ENCODE results near the gene SUGP1.

The SUGP1 gene

GRCh38 chr19:19305066-19305465 lies 15.2 kb downstream of the SUGP1 start:
- H3K36me3 Mint-ChIP-seq (ENCODE audit: insufficient read depth), result peaks cover 52% of the 10 kb centered on the region
- no peaks in the 10 kb centered on the region for H3K9me3 Mint-ChIP-seq
- no peaks in the 10 kb centered on the region for H3K4me1 Mint-ChIP-seq (ENCODE audit: low read depth in 2 of 2)
- no peak for ATAC-seq (replicated peaks)
- H3K27me3 Mint-ChIP-seq, result no peaks in the 10 kb centered on the region
- H3K4me3 Mint-ChIP-seq, result no peak overlapping the region
- no peak for DNase-seq
- no peak overlapping the region for H3K27ac Mint-ChIP-seq

GRCh38 chr19:19304186-19304965 lies 15.9 kb downstream of the SUGP1 start:
- Mint-ChIP-seq H3K36me3 (ENCODE audit: insufficient read depth) (peaks cover 45% of the 10 kb centered on the region), H3K4me3 (no peak overlapping the region), H3K9me3 (no peaks in the 10 kb centered on the region), H3K4me1 (ENCODE audit: low read depth in 2 of 2) (no peaks in the 10 kb centered on the region), H3K27me3 (no peaks in the 10 kb centered on the region), H3K27ac (no peak overlapping the region)
- ATAC-seq (replicated peaks), result no peak
- DNase-seq, result no peak

- no peak overlapping the region for H3K4me3 Mint-ChIP-seq
- no peak for ATAC-seq (replicated peaks)
- H3K4me1 Mint-ChIP-seq (ENCODE audit: low read depth in 2 of 2), result no peaks in the 10 kb centered on the region
- H3K36me3 Mint-ChIP-seq (ENCODE audit: insufficient read depth), result peaks cover 39% of the 10 kb centered on the region
- no peak for DNase-seq
- no peaks in the 10 kb centered on the region for H3K9me3 Mint-ChIP-seq
- no peak overlapping the region for H3K27ac Mint-ChIP-seq
- H3K27me3 Mint-ChIP-seq, result no peaks in the 10 kb centered on the region
Observed at GRCh38 chr19:19303411-19303810, 16.9 kb downstream of the SUGP1 start.

GRCh38 chr19:19300613-19301012 lies 19.7 kb downstream of the SUGP1 start:
- ATAC-seq (replicated peaks) (no peak), DNase-seq (no peak)
- H3K9me3 Mint-ChIP-seq, result no peaks in the 10 kb centered on the region
- peaks cover 37% of the 10 kb centered on the region for H3K36me3 Mint-ChIP-seq (ENCODE audit: insufficient read depth)
- no peak overlapping the region for H3K4me3 Mint-ChIP-seq
- no peaks in the 10 kb centered on the region for H3K4me1 Mint-ChIP-seq (ENCODE audit: low read depth in 2 of 2)
- peak overlapping the region in 1 of 2 donors; percentile 20 for H3K27ac Mint-ChIP-seq
- H3K27me3 Mint-ChIP-seq, result no peaks in the 10 kb centered on the region

- no peaks in the 10 kb centered on the region for H3K27me3 Mint-ChIP-seq
- peak overlapping the region; percentile 23 to 65 for H3K27ac Mint-ChIP-seq
- no peak for ATAC-seq (replicated peaks)
- DNase-seq, result no peak
- no peak overlapping the region for H3K4me3 Mint-ChIP-seq
- no peaks in the 10 kb centered on the region for H3K4me1 Mint-ChIP-seq (ENCODE audit: low read depth in 2 of 2)
- H3K9me3 Mint-ChIP-seq, result no peaks in the 10 kb centered on the region
- H3K36me3 Mint-ChIP-seq (ENCODE audit: insufficient read depth), result peaks cover 47% of the 10 kb centered on the region
Observed at GRCh38 chr19:19297759-19298158, 22.6 kb downstream of the SUGP1 start.

GRCh38 chr19:19296953-19297689 lies 23.2 kb downstream of the SUGP1 start:
- no peak for ATAC-seq (replicated peaks)
- Mint-ChIP-seq H3K27me3 (no peaks in the 10 kb centered on the region), H3K9me3 (no peaks in the 10 kb centered on the region), H3K4me1 (ENCODE audit: low read depth in 2 of 2) (no peaks in the 10 kb centered on the region), H3K36me3 (ENCODE audit: insufficient read depth) (peaks cover 53% of the 10 kb centered on the region), H3K4me3 (no peak overlapping the region), H3K27ac (peak overlapping the region; percentile 65 to 75)
- no peak for DNase-seq

GRCh38 chr19:19294914-19295313 lies 25.4 kb downstream of the SUGP1 start:
- Mint-ChIP-seq H3K27me3 (no peaks in the 10 kb centered on the region), H3K9me3 (no peaks in the 10 kb centered on the region), H3K27ac (no peak overlapping the region)

GRCh38 chr19:19292607-19293006 lies 27.7 kb downstream of the SUGP1 start:
- no peaks in the 10 kb centered on the region for H3K4me1 Mint-ChIP-seq (ENCODE audit: low read depth in 2 of 2)
- DNase-seq (no peak), ATAC-seq (replicated peaks) (no peak)
- H3K9me3 Mint-ChIP-seq, result no peaks in the 10 kb centered on the region
- peaks cover 81% of the 10 kb centered on the region for H3K36me3 Mint-ChIP-seq (ENCODE audit: insufficient read depth)
- no peak overlapping the region for H3K4me3 Mint-ChIP-seq
- H3K27me3 Mint-ChIP-seq, result no peaks in the 10 kb centered on the region
- no peak overlapping the region for H3K27ac Mint-ChIP-seq

More at GRCh38 chr19:19294914-19295313, 25.4 kb downstream of the SUGP1 start:
- Mint-ChIP-seq H3K36me3 (ENCODE audit: insufficient read depth) (peaks cover 72% of the 10 kb centered on the region), H3K4me3 (no peak overlapping the region), H3K4me1 (ENCODE audit: low read depth in 2 of 2) (no peaks in the 10 kb centered on the region)
- DNase-seq (no peak), ATAC-seq (replicated peaks) (no peak)

GRCh38 chr19:19285686-19286085 lies 34.6 kb downstream of the SUGP1 start:
- Mint-ChIP-seq H3K9me3 (no peaks in the 10 kb centered on the region), H3K4me1 (ENCODE audit: low read depth in 2 of 2) (no peaks in the 10 kb centered on the region), H3K4me3 (no peak overlapping the region), H3K27ac (peak overlapping the region in 1 of 2 donors; percentile 78), H3K36me3 (ENCODE audit: insufficient read depth) (peaks cover 62% of the 10 kb centered on the region), H3K27me3 (no peaks in the 10 kb centered on the region)
- no peak for ATAC-seq (replicated peaks)
- no peak for DNase-seq

GRCh38 chr19:19280561-19280960 lies 39.7 kb downstream of the SUGP1 start:
- H3K4me1 Mint-ChIP-seq (ENCODE audit: low read depth in 2 of 2), result no peaks in the 10 kb centered on the region
- peaks cover 52% of the 10 kb centered on the region for H3K36me3 Mint-ChIP-seq (ENCODE audit: insufficient read depth)
- ATAC-seq (replicated peaks) (no peak), DNase-seq (no peak)
- H3K4me3 Mint-ChIP-seq, result no peak overlapping the region
- H3K9me3 Mint-ChIP-seq, result no peaks in the 10 kb centered on the region
- H3K27ac Mint-ChIP-seq, result no peak overlapping the region
- H3K27me3 Mint-ChIP-seq, result no peaks in the 10 kb centered on the region

- no peak overlapping the region for H3K27ac Mint-ChIP-seq
- H3K9me3 Mint-ChIP-seq, result no peaks in the 10 kb centered on the region
- H3K27me3 Mint-ChIP-seq, result no peaks in the 10 kb centered on the region
- no peak overlapping the region for H3K4me3 Mint-ChIP-seq
- no peaks in the 10 kb centered on the region for H3K4me1 Mint-ChIP-seq (ENCODE audit: low read depth in 2 of 2)
- no peak for DNase-seq
- ATAC-seq (replicated peaks), result no peak
- peaks cover 53% of the 10 kb centered on the region for H3K36me3 Mint-ChIP-seq (ENCODE audit: insufficient read depth)
Observed at GRCh38 chr19:19279853-19280252, 40.5 kb downstream of the SUGP1 start.

- Mint-ChIP-seq H3K4me3 (no peak overlapping the region), H3K4me1 (ENCODE audit: low read depth in 2 of 2) (peaks cover 0 to 1% of the 10 kb centered on the region in 2 donors), H3K27me3 (peaks cover 0 to 3% of the 10 kb centered on the region in 2 donors), H3K36me3 (ENCODE audit: insufficient read depth) (peaks cover 50% of the 10 kb centered on the region), H3K9me3 (no peaks in the 10 kb centered on the region), H3K27ac (no peak overlapping the region)
- no peak for DNase-seq
- ATAC-seq (replicated peaks), result no peak
Observed at GRCh38 chr19:19279062-19279612, 41.2 kb downstream of the SUGP1 start.

- no peak for DNase-seq
- H3K27me3 Mint-ChIP-seq, result peaks cover 7 to 12% of the 10 kb centered on the region in 2 donors
- peaks cover 42% of the 10 kb centered on the region for H3K36me3 Mint-ChIP-seq (ENCODE audit: insufficient read depth)
- ATAC-seq (replicated peaks), result no peak
- no peaks in the 10 kb centered on the region for H3K9me3 Mint-ChIP-seq
- no peak overlapping the region for H3K27ac Mint-ChIP-seq
- no peak overlapping the region for H3K4me3 Mint-ChIP-seq
- peaks cover 5 to 8% of the 10 kb centered on the region in 2 donors for H3K4me1 Mint-ChIP-seq (ENCODE audit: low read depth in 2 of 2)
Observed at GRCh38 chr19:19278315-19278714, 42.0 kb downstream of the SUGP1 start.

- ATAC-seq (replicated peaks), result no peak
- H3K9me3 Mint-ChIP-seq, result no peaks in the 10 kb centered on the region
- no peak for DNase-seq
- no peak overlapping the region for H3K4me3 Mint-ChIP-seq
- peaks cover 7 to 14% of the 10 kb centered on the region in 2 donors for H3K27me3 Mint-ChIP-seq
- peaks cover 30% of the 10 kb centered on the region for H3K36me3 Mint-ChIP-seq (ENCODE audit: insufficient read depth)
- no peak overlapping the region for H3K27ac Mint-ChIP-seq
- H3K4me1 Mint-ChIP-seq (ENCODE audit: low read depth in 2 of 2), result peaks cover 5 to 9% of the 10 kb centered on the region in 2 donors
Observed at GRCh38 chr19:19276851-19277250, 43.5 kb downstream of the SUGP1 start.
